Nephron (organoid): Measurements from ENCODE around the gene HVCN1.
A peak's percentile ranks its signal among the peaks of the same experiment; 100 is the strongest.

Source experiments
- H3K27ac Mint-ChIP-seq, 3 experiments: 2 replicates each; pipeline ENCODE4 v1.8.0; 2020; ENCODE audit warnings: mixed read lengths in 3 of 3, mild to moderate bottlenecking in 2 of 3, moderate library complexity in 1 of 3
- H3K27me3 Mint-ChIP-seq: 2 replicates; pipeline ENCODE4 v1.8.0; 2021; ENCODE audit warnings: low read depth, mild to moderate bottlenecking, moderate library complexity, mixed read lengths
- H3K36me3 Mint-ChIP-seq: 2 replicates; pipeline ENCODE4 v1.8.0; 2020; ENCODE audit warnings: low read depth, mixed read lengths
- H3K4me1 Mint-ChIP-seq: 2 replicates; pipeline ENCODE4 v1.8.0; 2020; ENCODE audit warnings: mixed read lengths
- H3K4me3 Mint-ChIP-seq, 3 experiments: 2 replicates each; pipeline ENCODE4 v1.8.0; 2020; ENCODE audit warnings: mild to moderate bottlenecking in 3 of 3, mixed read lengths in 3 of 3, moderate library complexity in 2 of 3
- H3K9me3 Mint-ChIP-seq: 2 replicates; pipeline ENCODE4 v1.8.0; 2020; ENCODE audit warnings: mixed read lengths
- TF ChIP-seq, protein P1 (sequence below), 3 experiments: fragments of 200-600 bp; sonication (generic); IDR thresholded peaks; one replicate each; pipeline ENCODE4 v1.5.0; 2021; ENCODE audit warnings: antibody characterized with exemption in 3 of 3; ENCODE audit not compliant: unreplicated experiment in 3 of 3

HVCN1 gene

DNA sequence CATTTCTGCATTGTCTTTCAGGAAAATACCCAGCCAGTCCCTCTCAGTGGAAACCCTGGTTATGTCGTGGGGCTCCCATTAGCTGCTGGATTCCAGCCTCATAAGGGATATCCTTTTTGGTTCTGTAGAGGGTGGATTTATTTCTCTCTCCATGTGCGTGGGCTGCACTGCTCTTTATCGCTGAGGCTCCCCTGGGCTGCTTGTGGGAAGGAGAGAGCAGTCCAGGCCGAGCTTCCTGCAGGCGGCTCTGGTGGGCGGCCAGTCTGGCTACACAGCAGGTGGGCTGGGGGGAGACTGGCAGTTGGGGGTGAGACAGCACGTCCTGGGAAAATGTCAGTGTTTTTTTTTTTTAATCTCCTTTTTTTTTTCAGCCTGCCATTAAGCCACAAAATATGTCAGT, 47.4 kb downstream of the HVCN1 start:
- TF ChIP-seq, protein P1, sequence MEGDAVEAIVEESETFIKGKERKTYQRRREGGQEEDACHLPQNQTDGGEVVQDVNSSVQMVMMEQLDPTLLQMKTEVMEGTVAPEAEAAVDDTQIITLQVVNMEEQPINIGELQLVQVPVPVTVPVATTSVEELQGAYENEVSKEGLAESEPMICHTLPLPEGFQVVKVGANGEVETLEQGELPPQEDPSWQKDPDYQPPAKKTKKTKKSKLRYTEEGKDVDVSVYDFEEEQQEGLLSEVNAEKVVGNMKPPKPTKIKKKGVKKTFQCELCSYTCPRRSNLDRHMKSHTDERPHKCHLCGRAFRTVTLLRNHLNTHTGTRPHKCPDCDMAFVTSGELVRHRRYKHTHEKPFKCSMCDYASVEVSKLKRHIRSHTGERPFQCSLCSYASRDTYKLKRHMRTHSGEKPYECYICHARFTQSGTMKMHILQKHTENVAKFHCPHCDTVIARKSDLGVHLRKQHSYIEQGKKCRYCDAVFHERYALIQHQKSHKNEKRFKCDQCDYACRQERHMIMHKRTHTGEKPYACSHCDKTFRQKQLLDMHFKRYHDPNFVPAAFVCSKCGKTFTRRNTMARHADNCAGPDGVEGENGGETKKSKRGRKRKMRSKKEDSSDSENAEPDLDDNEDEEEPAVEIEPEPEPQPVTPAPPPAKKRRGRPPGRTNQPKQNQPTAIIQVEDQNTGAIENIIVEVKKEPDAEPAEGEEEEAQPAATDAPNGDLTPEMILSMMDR (IDR thresholded peaks at IDR 0.05; ENCODE audit: unreplicated experiment in 3 of 3) = no peak
- Mint-ChIP-seq H3K4me1 (peaks cover 45% of the 10 kb centered on the region), H3K27me3 (no peaks in the 10 kb centered on the region), H3K27ac (peak overlapping the region; percentile 82 to 88 (median 84)), H3K4me3 (peak overlapping the region in 2 of 3 experiments; percentile 20 to 42), H3K36me3 (peaks cover 21% of the 10 kb centered on the region), H3K9me3 (no peaks in the 10 kb centered on the region)

DNA sequence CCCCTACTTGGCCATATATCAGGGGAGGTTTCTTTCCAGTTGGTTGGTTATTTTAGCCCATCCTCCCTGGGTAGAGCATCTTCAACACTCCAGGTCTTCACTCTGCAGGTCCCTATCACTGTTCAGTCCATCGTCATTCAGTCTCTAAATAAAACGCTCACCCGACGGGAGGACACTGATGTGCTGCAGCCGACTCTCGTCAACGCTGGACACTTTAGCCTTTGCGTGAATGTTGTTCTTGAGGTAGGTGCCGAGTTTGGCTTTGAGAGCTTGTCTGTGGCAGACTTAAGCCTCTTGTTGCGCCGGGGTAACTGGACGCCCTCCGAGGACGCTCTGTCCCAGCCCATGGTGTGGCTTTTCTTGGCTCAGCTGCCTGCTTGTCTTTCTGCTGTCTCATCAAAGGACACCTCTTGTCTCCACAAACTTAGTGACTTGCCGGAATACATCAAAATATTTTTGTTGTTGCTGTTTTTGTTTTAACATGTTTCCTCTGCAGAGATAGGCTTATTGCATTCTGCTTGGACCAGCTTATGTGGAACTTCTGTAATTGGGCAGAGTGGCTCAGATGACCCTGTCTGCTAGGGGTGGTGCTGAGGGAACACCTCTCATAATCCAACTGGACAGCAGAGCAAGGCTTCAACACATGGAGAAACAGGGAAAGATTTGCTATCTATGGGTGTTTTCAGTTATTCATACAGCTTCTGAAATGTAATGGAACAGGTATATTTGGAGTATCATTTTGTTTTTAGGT, 48.5 kb downstream of the HVCN1 start:
- Mint-ChIP-seq H3K27ac (peak overlapping the region; percentile 82 to 88 (median 84)), H3K4me3 (peak overlapping the region in 2 of 3 experiments; percentile 20 to 49), H3K36me3 (peaks cover 21% of the 10 kb centered on the region), H3K4me1 (peaks cover 45% of the 10 kb centered on the region), H3K9me3 (no peaks in the 10 kb centered on the region), H3K27me3 (no peaks in the 10 kb centered on the region)
- TF ChIP-seq, protein P1 (IDR thresholded peaks at IDR 0.05; ENCODE audit: unreplicated experiment in 3 of 3) = no peak

DNA sequence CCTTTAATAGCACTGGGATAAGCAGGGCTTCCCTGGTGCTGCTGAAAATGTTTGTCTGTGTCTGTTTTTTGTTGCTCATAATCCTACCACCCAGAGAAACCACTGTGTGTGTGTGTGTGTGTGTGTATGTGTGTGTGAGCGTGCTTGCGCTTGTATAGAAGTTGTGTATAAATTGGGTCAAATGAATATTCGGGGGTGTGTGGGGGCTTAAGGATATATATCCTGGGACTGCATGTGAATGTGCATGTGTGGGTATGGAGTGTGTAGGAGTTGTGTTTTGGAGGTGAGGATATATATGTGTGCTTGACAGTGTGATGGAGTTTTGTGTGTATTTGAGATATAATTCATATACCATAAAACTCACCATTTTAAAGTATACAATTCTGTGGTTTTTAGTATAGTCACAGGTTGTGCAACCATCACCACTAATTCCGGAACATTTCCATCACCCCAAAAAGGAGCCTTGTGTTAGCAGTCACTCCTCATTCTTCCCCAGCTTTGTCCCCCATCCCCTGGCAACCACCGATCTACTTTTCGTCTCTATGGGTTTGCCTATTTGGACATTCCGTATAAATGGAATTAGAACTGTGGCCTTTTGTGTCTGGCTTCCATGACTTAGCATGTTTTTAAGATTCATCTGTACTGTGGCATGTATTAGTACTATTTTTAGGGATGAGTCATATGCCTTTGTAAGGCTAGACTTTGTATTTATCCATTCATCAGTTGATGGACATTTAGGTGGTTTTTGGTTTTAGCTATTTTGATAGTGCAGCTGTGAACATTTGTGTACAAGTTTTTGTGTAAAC, 49.4 kb downstream of the HVCN1 start:
- Mint-ChIP-seq H3K27me3 (no peaks in the 10 kb centered on the region), H3K9me3 (no peaks in the 10 kb centered on the region), H3K4me1 (peaks cover 45% of the 10 kb centered on the region), H3K4me3 (no peak overlapping the region), H3K36me3 (peaks cover 20% of the 10 kb centered on the region), H3K27ac (peak overlapping the region in 2 of 3 experiments; percentile 82 to 88)
- TF ChIP-seq, protein P1 (IDR thresholded peaks at IDR 0.05; ENCODE audit: unreplicated experiment in 3 of 3) = no peak

DNA sequence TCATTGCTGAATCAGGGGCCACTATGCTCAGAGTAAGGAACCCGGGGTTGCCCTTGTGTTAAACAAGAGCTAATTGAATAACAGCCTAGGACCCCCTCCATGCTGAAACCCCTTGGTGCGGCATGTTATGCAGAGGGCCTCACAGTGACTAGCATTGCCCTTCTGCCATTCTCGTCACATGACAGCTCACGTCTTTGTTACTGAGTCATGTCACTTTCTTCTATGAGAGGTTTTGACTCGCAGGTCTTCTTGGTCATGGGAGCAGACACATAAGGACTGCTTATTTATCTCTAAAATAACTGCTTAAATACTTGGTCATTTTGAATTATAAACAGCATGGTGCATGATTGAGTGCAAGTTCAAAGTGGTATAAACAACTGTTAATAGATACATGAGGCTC, 50.1 kb downstream of the HVCN1 start:
- Mint-ChIP-seq H3K9me3 (no peaks in the 10 kb centered on the region), H3K27ac (peak overlapping the region in 1 of 3 experiments; percentile 88), H3K27me3 (no peaks in the 10 kb centered on the region), H3K36me3 (peaks cover 19% of the 10 kb centered on the region), H3K4me1 (peaks cover 45% of the 10 kb centered on the region), H3K4me3 (no peak overlapping the region)
- TF ChIP-seq, protein P1 (IDR thresholded peaks at IDR 0.05; ENCODE audit: unreplicated experiment in 3 of 3) = no peak

DNA sequence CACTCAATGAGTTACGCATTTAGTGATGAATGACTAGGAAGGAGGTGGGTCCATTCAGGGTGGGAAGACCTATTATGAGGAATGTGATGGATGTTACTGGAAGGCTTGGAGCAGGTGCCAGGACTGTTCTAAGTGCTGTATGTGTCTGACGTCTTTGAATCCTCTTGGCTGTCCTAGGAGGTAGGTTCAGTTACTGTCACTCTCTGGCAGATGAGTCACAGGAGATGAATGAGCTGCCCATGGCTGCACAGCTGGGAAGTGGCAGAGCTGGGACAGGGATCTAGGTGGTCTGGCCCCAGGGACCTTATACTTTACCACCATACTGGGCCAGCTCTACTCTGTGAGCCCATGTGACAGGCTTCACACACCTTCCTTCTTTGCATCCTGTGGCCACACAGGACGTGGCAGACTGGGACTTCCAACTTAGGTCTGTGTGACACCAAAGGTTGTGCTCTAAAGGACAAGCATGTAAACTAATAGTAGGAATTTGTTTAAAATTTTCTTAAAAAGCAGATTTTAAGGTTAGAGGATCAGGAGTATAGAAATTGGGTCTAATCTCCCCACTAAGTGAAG, 51.0 kb downstream of the HVCN1 start:
- H3K27ac Mint-ChIP-seq = no peak overlapping the region
- H3K4me1 Mint-ChIP-seq = peaks cover 40% of the 10 kb centered on the region
- H3K27me3 Mint-ChIP-seq = no peaks in the 10 kb centered on the region
- H3K36me3 Mint-ChIP-seq = peaks cover 23% of the 10 kb centered on the region
- TF ChIP-seq, protein P1 (IDR thresholded peaks at IDR 0.05; ENCODE audit: unreplicated experiment in 3 of 3) = no peak
- H3K9me3 Mint-ChIP-seq = no peaks in the 10 kb centered on the region
- H3K4me3 Mint-ChIP-seq = no peak overlapping the region
